Measurements from ENCODE around the gene NAT9. TPM values are rescaled to one million over a fixed set of nuclear protein-coding genes. Genes with fewer than 3 reads are reported as not detected.

NAT9 gene
- total RNA-seq, 1 experiment from 2014 or later: 63.5 TPM

GRCh38 chr17:74736513-74737298 lies 39.4 kb downstream of the NAT9 start, which contains the start of gene RAB37:
Gene RAB37, plus strand, starts transcription at chr17:74737256. Its CDS starts 17 bp downstream, at chr17:74737273.
- peak; percentile 94 for DNase-seq

More at GRCh38 chr17:74736513-74737298, 39.4 kb downstream of the NAT9 start, which contains the start of gene RAB37:
- Histone ChIP-seq H3K4me2 (ENCODE audit: insufficient read depth, insufficient read length, low read length) (peak within 1 kb of the TSS; percentile 46), H2BK20ac (ENCODE audit: low read depth, low read length, poor library complexity, severe bottlenecking) (no peak within 1 kb of the TSS), H3K27ac (ENCODE audit: insufficient read length, low read depth, low read length) (no peak within 1 kb of the TSS), H3K18ac (ENCODE audit: insufficient read length, low read depth, low read length) (no peak within 1 kb of the TSS), H3K23me2 (ENCODE audit: insufficient read length, low read depth, low read length, poor library complexity, severe bottlenecking) (peaks cover 9% of the 10 kb centered on the region), H3K79me1 (ENCODE audit: insufficient read depth, low read depth, low read length, poor library complexity, severe bottlenecking) (no peaks in the 10 kb centered on the region), H3K56ac (ENCODE audit: insufficient read length, low read depth, low read length) (no peak within 1 kb of the TSS), H2BK15ac (ENCODE audit: low read depth, low read length) (no peak within 1 kb of the TSS), H3T11ph (ENCODE audit: low read length) (no peak within 1 kb of the TSS), H3K9me3 (ENCODE audit: control insufficient read depth, low read depth, low read length) (no peaks in the 10 kb centered on the region), H4K20me1 (ENCODE audit: control insufficient read depth, insufficient read depth, insufficient read length) (no peaks in the 10 kb centered on the region), H3K79me2 (ENCODE audit: insufficient read depth, low read length) (no peaks in the 10 kb centered on the region), H3K14ac (ENCODE audit: insufficient read depth, low read length) (no peak within 1 kb of the TSS), H3K4ac (ENCODE audit: low read depth, low read length) (no peak within 1 kb of the TSS), H2BK12ac (ENCODE audit: insufficient read length, low read depth, low read length) (no peak within 1 kb of the TSS), H2BK120ac (ENCODE audit: low read depth, low read length, poor library complexity, severe bottlenecking) (no peak within 1 kb of the TSS), H2AK5ac (ENCODE audit: insufficient read length, low read length) (no peak within 1 kb of the TSS), H3K27me3 (ENCODE audit: insufficient read depth, low read length) (no peaks in the 10 kb centered on the region), H2AFZ (ENCODE audit: low read length) (no peak within 1 kb of the TSS), H4K8ac (replicated peaks; ENCODE audit: insufficient read length, low read depth, low read length) (no peak within 1 kb of the TSS), H3K23ac (ENCODE audit: insufficient read length, low read depth, low read length) (no peak within 1 kb of the TSS), H3K9ac (ENCODE audit: extremely low read depth, insufficient read length, low read length) (no peak within 1 kb of the TSS), H3K4me1 (ENCODE audit: insufficient read depth, low read length) (no peaks in the 10 kb centered on the region), H2BK5ac (ENCODE audit: insufficient read length, low read length) (no peak within 1 kb of the TSS), H4K91ac (ENCODE audit: insufficient read length, low read depth, low read length) (no peak within 1 kb of the TSS), H4K5ac (ENCODE audit: insufficient read length, low read depth, low read length) (no peak within 1 kb of the TSS)
- Mint-ChIP-seq H3K4me3 (peak within 1 kb of the TSS; percentile 70 to 87), H3K4me1 (peaks cover 16 to 23% of the 10 kb centered on the region in 2 experiments), H3K36me3 (ENCODE audit: insufficient read depth in 1 of 3, low read depth in 3 of 3) (no peaks in the 10 kb centered on the region; a peak in 1 of 7 replicates), H3K9me3 (no peaks in the 10 kb centered on the region; a peak in 1 of 5 replicates), H3K27me3 (ENCODE audit: low read depth) (peaks cover 22% of the 10 kb centered on the region), H3K27ac (no peak within 1 kb of the TSS; a peak in 2 of 7 replicates)
- TF ChIP-seq CTCF (conservative IDR thresholded peaks at IDR 0.05): peak; percentile 66
- WGBS (ENCODE audit: extremely low coverage, insufficient read length, low lambda C conversion rate): no CpG with 5 or more reads among the region's 67 CpGs
